Liver (tissue), 9 donors: Measurements from ENCODE around the gene HMGB4. TPM values are rescaled to one million over a fixed set of nuclear protein-coding genes. Genes with fewer than 3 reads are reported as not detected.

Source experiments
- DNase-seq: peaks from one replicate; pipeline ENCODE4 v3.0.0-alpha.2; 2017; ENCODE audit warnings: low spot score
- H3K27ac ChIP-seq, 2 donors: one replicate each; pipeline ENCODE4 v1.7.0; 2013; ENCODE audit warnings: inconsistent platforms in 2 of 2, low read length in 2 of 2, control low read depth in 1 of 2, low read depth in 1 of 2, mild to moderate bottlenecking in 1 of 2
- H3K27me3 ChIP-seq, 4 donors: one replicate each; pipeline versions ENCODE4 v1.6.1 to v1.7.0; 2013; ENCODE audit warnings: low read length in 3 of 4, inconsistent platforms in 1 of 4, mild to moderate bottlenecking in 1 of 4, moderate library complexity in 1 of 4; ENCODE audit not compliant: control insufficient read depth in 4 of 4, insufficient read depth in 4 of 4
- H3K36me3 ChIP-seq, 4 donors: one replicate each; pipeline versions ENCODE4 v1.6.1 to v1.7.0; 2013; ENCODE audit warnings: low read length in 3 of 4, mild to moderate bottlenecking in 3 of 4, low read depth in 1 of 4, moderate library complexity in 1 of 4; ENCODE audit not compliant: control insufficient read depth in 4 of 4, insufficient read depth in 3 of 4
- H3K4me1 ChIP-seq, 4 donors: one replicate each; pipeline versions ENCODE4 v1.6.1 to v1.7.0; 2013; ENCODE audit warnings: low read length in 3 of 4, mild to moderate bottlenecking in 3 of 4, moderate library complexity in 1 of 4; ENCODE audit not compliant: control insufficient read depth in 4 of 4, insufficient read depth in 4 of 4
- H3K4me3 ChIP-seq, 3 donors: one replicate each; pipeline versions ENCODE4 v1.6.1 to v1.7.0; 2013; ENCODE audit warnings: low read length in 3 of 3, control low read depth in 1 of 3, low read depth in 1 of 3, mild to moderate bottlenecking in 1 of 3
- H3K9ac ChIP-seq, 2 donors: one replicate each; pipeline ENCODE4 v1.7.0; 2013; ENCODE audit warnings: low read length in 2 of 2, mild to moderate bottlenecking in 2 of 2, moderate library complexity in 2 of 2, control low read depth in 1 of 2, low read depth in 1 of 2
- H3K9me3 ChIP-seq, 4 donors: one replicate each; pipeline versions ENCODE4 v1.6.1 to v1.7.0; 2013; ENCODE audit warnings: low read length in 3 of 4; ENCODE audit not compliant: control insufficient read depth in 4 of 4
- CTCF ChIP-seq: fragments of 150-350 bp; IDR thresholded peaks from 2 replicates; pipeline ENCODE4 v1.5.1; 2017; ENCODE audit warnings: improper control_type of control experiment, low read depth, low read length; ENCODE audit not compliant: missing input control
- EGR1 ChIP-seq, 2 donors: IDR thresholded peaks; 2 replicates each; pipeline ENCODE4 v1.6.1; 2016 to 2018; ENCODE audit warnings: antibody characterized with exemption in 2 of 2, low read depth in 2 of 2
- FOXA1 ChIP-seq: IDR thresholded peaks from 2 replicates; pipeline ENCODE4 v1.6.1; 2016; ENCODE audit warnings: antibody characterized with exemption
- FOXA2 ChIP-seq: IDR thresholded peaks from 2 replicates; pipeline ENCODE4 v1.6.1; 2016; ENCODE audit warnings: antibody characterized with exemption
- GABPA ChIP-seq, 2 donors: IDR thresholded peaks in 1 of 2; conservative IDR thresholded peaks in 1 of 2; 2 replicates each; pipeline ENCODE4 v1.6.1; 2016; ENCODE audit warnings: antibody characterized with exemption in 2 of 2, mild to moderate bottlenecking in 1 of 2, moderate library complexity in 1 of 2
- HNF4G ChIP-seq: IDR thresholded peaks from 2 replicates; pipeline ENCODE4 v1.6.1; 2016; ENCODE audit warnings: antibody characterized with exemption
- JUND ChIP-seq, 2 donors: IDR thresholded peaks; 2 replicates each; pipeline ENCODE4 v1.6.1; 2016; ENCODE audit warnings: antibody characterized with exemption in 2 of 2
- NR2F2 ChIP-seq: IDR thresholded peaks from 2 replicates; pipeline ENCODE4 v1.6.1; 2016; ENCODE audit warnings: antibody characterized with exemption
- RAD21 ChIP-seq, 2 donors: IDR thresholded peaks; 2 replicates each; pipeline ENCODE4 v1.6.1; 2016; ENCODE audit warnings: antibody characterized with exemption in 2 of 2, mild to moderate bottlenecking in 2 of 2
- SP1 ChIP-seq: IDR thresholded peaks from 2 replicates; pipeline ENCODE4 v1.6.1; 2018; ENCODE audit warnings: antibody characterized with exemption, mild to moderate bottlenecking
- TAF1 ChIP-seq: conservative IDR thresholded peaks from 2 replicates; pipeline ENCODE4 v1.6.1; 2016; ENCODE audit warnings: antibody characterized with exemption, mild to moderate bottlenecking
- WGBS: extraction: QIAGEN DNeasy Blood & Tissue Kit; methylation state at CpG from one replicate; pipeline ENCODE4 v1.1.7; 2013; 5-methylcytosine and 5-hydroxymethylcytosine counted together
- polyA plus RNA-seq, 2 donors: library from polyadenylated mRNA; stranded (reverse) in 1 of 2; unstranded in 1 of 2; fragments of 200-250 nt in 1 of 2; fragments of >200 nt in 1 of 2; fragmentation: Nextera tagmentation in 1 of 2; extraction: Ambion mirVana in 1 of 2; gene quantifications; one replicate each; pipeline versions ENCODE4 v1.2.1 to v1.2.3, GENCODE V29; 2013 to 2015
- total RNA-seq, 2 donors: library from RNA; depleted of rRNA; stranded (reverse); fragments of >200 nt; gene quantifications; one replicate each; pipeline ENCODE4 v1.2.3, GENCODE V29; 2014
- TF ChIP-seq, protein P1 (sequence below): IDR thresholded peaks from 2 replicates; pipeline ENCODE4 v1.6.1; 2016; ENCODE audit warnings: antibody characterized with exemption
- TF ChIP-seq, protein P2 (sequence below): IDR thresholded peaks from 2 replicates; pipeline ENCODE4 v1.6.1; 2016; ENCODE audit warnings: antibody characterized with exemption, mild to moderate bottlenecking
- TF ChIP-seq, protein P3 (sequence below): IDR thresholded peaks from 2 replicates; pipeline ENCODE4 v1.6.1; 2016; ENCODE audit warnings: antibody characterized with exemption
- donor health status: healthy.
- donor health status: healthy.
- donor health status: healthy.
- donor health status: healthy.
- donor health status: healthy.

Gene HMGB4, protein sequence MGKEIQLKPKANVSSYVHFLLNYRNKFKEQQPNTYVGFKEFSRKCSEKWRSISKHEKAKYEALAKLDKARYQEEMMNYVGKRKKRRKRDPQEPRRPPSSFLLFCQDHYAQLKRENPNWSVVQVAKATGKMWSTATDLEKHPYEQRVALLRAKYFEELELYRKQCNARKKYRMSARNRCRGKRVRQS
- total RNA-seq (not detected), polyA plus RNA-seq (not detected)

- H3K4me3 ChIP-seq = no peak within 1 kb of the TSS
- no peak within 1 kb of the TSS for H3K9ac ChIP-seq
- TF ChIP-seq, protein P1, sequence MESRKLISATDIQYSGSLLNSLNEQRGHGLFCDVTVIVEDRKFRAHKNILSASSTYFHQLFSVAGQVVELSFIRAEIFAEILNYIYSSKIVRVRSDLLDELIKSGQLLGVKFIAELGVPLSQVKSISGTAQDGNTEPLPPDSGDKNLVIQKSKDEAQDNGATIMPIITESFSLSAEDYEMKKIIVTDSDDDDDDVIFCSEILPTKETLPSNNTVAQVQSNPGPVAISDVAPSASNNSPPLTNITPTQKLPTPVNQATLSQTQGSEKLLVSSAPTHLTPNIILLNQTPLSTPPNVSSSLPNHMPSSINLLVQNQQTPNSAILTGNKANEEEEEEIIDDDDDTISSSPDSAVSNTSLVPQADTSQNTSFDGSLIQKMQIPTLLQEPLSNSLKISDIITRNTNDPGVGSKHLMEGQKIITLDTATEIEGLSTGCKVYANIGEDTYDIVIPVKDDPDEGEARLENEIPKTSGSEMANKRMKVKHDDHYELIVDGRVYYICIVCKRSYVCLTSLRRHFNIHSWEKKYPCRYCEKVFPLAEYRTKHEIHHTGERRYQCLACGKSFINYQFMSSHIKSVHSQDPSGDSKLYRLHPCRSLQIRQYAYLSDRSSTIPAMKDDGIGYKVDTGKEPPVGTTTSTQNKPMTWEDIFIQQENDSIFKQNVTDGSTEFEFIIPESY = no peak
- no peak for TF ChIP-seq NR2F2
- TF ChIP-seq, protein P2, sequence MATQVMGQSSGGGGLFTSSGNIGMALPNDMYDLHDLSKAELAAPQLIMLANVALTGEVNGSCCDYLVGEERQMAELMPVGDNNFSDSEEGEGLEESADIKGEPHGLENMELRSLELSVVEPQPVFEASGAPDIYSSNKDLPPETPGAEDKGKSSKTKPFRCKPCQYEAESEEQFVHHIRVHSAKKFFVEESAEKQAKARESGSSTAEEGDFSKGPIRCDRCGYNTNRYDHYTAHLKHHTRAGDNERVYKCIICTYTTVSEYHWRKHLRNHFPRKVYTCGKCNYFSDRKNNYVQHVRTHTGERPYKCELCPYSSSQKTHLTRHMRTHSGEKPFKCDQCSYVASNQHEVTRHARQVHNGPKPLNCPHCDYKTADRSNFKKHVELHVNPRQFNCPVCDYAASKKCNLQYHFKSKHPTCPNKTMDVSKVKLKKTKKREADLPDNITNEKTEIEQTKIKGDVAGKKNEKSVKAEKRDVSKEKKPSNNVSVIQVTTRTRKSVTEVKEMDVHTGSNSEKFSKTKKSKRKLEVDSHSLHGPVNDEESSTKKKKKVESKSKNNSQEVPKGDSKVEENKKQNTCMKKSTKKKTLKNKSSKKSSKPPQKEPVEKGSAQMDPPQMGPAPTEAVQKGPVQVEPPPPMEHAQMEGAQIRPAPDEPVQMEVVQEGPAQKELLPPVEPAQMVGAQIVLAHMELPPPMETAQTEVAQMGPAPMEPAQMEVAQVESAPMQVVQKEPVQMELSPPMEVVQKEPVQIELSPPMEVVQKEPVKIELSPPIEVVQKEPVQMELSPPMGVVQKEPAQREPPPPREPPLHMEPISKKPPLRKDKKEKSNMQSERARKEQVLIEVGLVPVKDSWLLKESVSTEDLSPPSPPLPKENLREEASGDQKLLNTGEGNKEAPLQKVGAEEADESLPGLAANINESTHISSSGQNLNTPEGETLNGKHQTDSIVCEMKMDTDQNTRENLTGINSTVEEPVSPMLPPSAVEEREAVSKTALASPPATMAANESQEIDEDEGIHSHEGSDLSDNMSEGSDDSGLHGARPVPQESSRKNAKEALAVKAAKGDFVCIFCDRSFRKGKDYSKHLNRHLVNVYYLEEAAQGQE = no peak
- no peak for TF ChIP-seq CTCF
- no peak for TF ChIP-seq EGR1 (IDR thresholded peaks at IDR 0.05; ENCODE audit: low read depth in 2 of 2)
- TF ChIP-seq HNF4G = no peak
- TF ChIP-seq, protein P3, sequence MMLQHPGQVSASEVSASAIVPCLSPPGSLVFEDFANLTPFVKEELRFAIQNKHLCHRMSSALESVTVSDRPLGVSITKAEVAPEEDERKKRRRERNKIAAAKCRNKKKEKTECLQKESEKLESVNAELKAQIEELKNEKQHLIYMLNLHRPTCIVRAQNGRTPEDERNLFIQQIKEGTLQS = no peak
- TF ChIP-seq JUND (IDR thresholded peaks at IDR 0.05) = no peak
- no peak for TF ChIP-seq RAD21 (IDR thresholded peaks at IDR 0.05)
- no peak for TF ChIP-seq FOXA2
- no peak for TF ChIP-seq GABPA (IDR thresholded peaks at IDR 0.05 in 1 of 2, conservative IDR thresholded peaks at IDR 0.05 in 1 of 2)
- TF ChIP-seq FOXA1 = no peak
- H3K27ac ChIP-seq = no peak within 1 kb of the TSS
- DNase-seq = no peak
- no peaks in the 10 kb centered on the region for H3K36me3 ChIP-seq
- 70% methylated on average over 3 of the region's 3 CpGs for WGBS
- no peaks in the 10 kb centered on the region for H3K9me3 ChIP-seq
- H3K27me3 ChIP-seq = peaks cover 0 to 3% (median 0%) of the 10 kb centered on the region in 4 donors
- H3K4me1 ChIP-seq = no peaks in the 10 kb centered on the region
Measured at GRCh38 chr1:33863779-33864178, at the start of gene HMGB4. HMGB4 (plus strand) TSS chr1:33864079; CDS start chr1:33864192, 113 bp downstream.

DNA sequence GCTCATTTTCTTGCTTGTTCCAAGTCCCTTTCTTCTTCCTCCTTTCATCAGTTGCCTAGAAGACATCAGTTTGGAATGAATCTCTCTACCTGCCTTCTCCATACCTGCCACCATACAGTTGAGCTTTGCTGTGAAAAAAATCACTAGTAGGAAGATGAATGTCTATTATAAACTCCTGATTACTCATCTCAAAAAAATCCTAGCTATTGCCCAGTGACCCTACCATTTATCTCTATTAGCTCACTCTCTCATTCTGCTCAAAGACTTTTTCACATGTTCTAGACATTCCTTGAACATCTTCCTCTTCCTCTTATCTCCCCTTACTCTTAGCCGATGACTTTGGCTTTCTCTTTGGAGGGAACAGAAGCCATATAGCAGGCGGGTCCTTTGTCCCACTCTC is 49.7 kb upstream of the HMGB4 start:
- Histone ChIP-seq H3K36me3 (no peaks in the 10 kb centered on the region), H3K9me3 (peaks cover 0 to 5% (median 2%) of the 10 kb centered on the region in 4 donors), H3K27me3 (no peaks in the 10 kb centered on the region), H3K4me1 (no peaks in the 10 kb centered on the region), H3K9ac (no peak overlapping the region), H3K4me3 (no peak overlapping the region), H3K27ac (no peak overlapping the region)
- DNase-seq = no peak
- 90% methylated on average over 2 of the region's 2 CpGs for WGBS
- TF ChIP-seq TAF1 (no peak), FOXA1 (no peak), RAD21 (IDR thresholded peaks at IDR 0.05) (no peak), CTCF (no peak), NR2F2 (no peak), JUND (IDR thresholded peaks at IDR 0.05) (no peak), SP1 (no peak), HNF4G (no peak)
- TF ChIP-seq, protein P1 = no peak
- TF ChIP-seq, protein P2 = no peak
